Activated CD8-positive, alpha-beta memory T cell treated with anti-CD3 and anti-CD28 coated beads for 36 hours (primary cell): Measurements from ENCODE around the gene UBAP1L. TPM values are rescaled to one million over a fixed set of nuclear protein-coding genes. Genes with fewer than 3 reads are reported as not detected.
"Not testable (repeated sequence)": the region's sequence is repeated elsewhere in the genome, so short reads cannot be mapped to it uniquely, and the experiment has no call there.

ENCODE experiments used
- CTCF ChIA-PET: fragments of 350-600 bp; sonication (Branson Sonifier 250); formaldehyde crosslinking; loops from one replicate; lab custom pipeline; 2021; ENCODE audit warnings: antibody characterized with exemption; lab: Charles Lee
- POLR2A ChIA-PET: fragments of 350-600 bp; sonication (Branson Sonifier 250); formaldehyde crosslinking; loops from one replicate; lab custom pipeline; 2021; ENCODE audit warnings: antibody characterized with exemption; lab: Charles Lee
- total RNA-seq, 2 experiments: library from RNA; stranded (reverse); gene quantifications; one replicate each; pipeline ENCODE4 v1.2.3, GENCODE V29; 2021

UBAP1L gene
- total RNA-seq, 2 experiments from 2014 or later, result 2.8 to 2.9 TPM

DNA sequence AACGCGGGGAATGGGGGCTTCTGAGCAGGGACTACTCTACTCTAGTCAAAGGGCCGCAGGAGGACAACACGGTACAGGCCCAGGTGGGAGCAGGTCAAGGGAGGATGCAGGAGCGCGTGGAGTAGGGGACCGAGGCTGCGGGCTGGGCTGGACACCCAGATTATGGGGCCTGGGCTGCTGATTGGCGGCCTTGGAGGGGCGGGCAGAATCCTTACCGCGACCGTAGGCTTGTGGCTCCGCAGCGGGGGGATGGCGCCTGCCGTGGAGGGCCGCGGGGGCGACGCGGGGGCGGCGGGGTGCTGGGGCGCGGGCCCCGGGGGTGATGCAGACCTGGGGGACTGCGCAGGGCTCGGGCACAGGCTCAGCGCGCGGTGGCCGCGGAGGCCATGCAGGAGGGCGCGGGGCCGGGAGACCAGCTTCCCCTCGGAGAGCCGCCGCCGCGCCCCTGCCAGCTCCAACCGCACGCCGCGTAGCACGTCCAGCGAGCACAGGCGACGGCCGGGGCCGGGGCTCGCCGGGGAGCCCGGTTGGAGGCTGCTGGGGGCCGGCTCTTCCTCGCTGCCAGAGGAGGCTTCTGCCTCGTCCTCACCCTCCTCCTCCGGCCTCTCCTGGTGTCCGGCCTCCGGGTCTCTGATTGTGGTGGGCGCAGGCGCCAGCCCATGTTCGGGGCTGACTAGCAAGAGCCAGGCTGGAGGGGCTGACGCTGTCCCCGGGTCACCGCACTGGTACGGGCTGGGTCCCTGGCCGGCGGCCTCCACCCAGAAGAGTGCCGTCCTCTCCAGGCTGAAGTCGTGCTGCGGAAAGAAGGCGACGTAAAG, 12.9 kb downstream of the UBAP1L start:
- POLR2A ChIA-PET, result interaction anchor here (0.5 kb wide), 1 partner anchor 1170 kb away, joined by 5 read pairs; no protein-coding TSS in a partner anchor
- CTCF ChIA-PET, result interaction anchor here (0.6 to 2.1 kb wide), 8 partner anchors 12 to 370 kb away, joined by 3 to 15 read pairs (median 4); partner anchors contain the start of gene UBAP1L

DNA sequence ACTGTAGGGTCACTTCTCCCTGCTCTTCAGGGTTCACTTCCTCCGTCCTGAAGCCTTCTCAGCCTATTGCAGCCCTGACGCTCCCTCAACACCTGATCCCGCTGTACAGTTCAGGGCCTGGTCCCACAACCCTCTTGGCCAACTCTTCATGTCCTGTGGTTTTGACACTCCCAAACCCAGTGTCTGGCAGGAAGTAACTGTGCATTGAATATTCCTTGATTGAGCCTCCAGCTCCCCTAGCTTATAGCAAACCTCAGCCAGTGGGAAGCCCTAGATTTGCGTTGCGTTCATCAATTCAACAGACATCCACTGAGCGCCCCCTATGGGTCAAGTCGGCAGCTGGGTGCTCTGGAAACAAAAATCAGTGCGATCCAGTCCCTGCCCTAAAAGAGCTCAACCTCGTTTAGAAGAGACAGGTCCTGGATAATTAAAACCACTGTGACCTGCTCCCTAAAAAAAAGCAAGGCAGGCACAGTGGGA, 13.5 kb downstream of the UBAP1L start:
- POLR2A ChIA-PET, result interaction anchor here (0.5 kb wide), 1 partner anchor 1170 kb away, joined by 5 read pairs; no protein-coding TSS in a partner anchor
- CTCF ChIA-PET, result interaction anchor here (0.6 to 2.1 kb wide), 9 partner anchors 13 to 369 kb away, joined by 3 to 15 read pairs (median 4); partner anchors contain the start of gene UBAP1L

DNA sequence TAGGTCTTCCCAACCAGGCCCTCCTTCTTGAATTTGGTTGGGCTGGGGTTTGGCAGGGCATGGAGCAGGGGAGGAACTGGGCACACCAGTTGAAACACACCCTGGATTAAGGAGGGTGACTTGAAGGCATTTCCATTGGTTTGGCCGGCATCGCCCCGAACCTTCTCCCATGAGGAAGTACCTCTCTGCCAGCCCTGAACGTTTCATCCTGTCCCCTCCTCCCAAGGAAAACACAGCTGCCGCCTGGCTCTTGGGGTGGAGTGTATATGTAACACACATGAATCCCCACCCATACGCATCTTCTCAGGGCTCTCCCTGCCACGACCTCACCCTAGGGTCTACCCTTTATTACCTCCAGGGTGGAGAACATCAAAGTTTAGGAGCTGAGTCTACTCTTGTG, 14.6 kb downstream of the UBAP1L start:
- POLR2A ChIA-PET, result no interaction called here
- CTCF ChIA-PET, result interaction anchor here (1.3 to 2.1 kb wide), 4 partner anchors 14 to 64 kb away, joined by 3 to 15 read pairs (median 5); partner anchors contain the start of gene UBAP1L

DNA sequence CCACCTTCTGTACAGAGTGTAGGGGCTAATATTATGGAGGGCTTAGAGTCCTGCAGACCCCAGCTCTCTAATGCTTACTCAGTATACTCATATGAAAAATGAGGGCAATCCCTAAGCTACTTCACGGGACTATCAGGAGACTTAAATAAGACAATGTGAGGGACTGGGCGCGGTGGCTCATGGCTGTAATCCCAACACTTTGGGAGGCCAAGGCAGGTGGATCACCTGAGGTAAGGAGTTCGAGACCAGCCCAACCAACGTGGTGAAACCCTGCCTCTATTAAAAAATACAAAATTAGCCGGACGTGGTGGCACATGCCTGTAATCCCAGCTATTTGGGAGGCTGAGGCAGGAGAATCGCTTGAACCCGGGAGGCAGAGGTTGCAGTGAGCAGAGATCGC, 15.2 kb downstream of the UBAP1L start:
- POLR2A ChIA-PET, result not testable (repeated sequence)
- CTCF ChIA-PET, result interaction anchor here (0.7 to 2.1 kb wide), 2 partner anchors 45 to 69 kb away, joined by 3 to 15 read pairs; no protein-coding TSS in a partner anchor

DNA sequence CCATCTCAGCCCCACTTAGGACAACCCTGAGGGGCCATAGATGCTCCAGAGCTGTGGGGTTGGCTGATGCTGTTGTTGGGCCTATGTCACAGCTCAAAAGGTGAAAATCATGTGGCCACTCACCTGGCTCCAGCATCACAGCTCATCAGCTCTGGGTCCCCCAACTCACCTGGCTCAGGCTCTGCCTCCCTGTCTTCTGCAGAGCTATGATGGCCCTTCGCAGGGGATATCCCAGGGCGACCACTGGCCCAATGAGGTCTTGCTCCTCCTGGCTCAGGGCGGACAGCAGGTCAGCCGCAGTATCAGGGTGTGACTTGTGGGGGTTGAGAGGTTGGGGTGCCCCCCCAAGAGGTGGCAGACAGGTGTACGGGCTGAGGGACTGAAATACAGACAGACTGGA, 15.7 kb downstream of the UBAP1L start:
- ChIA-PET POLR2A (no interaction called here), CTCF (interaction anchor here (0.7 kb wide), 1 partner anchor 69 kb away, joined by 3 read pairs; no protein-coding TSS in a partner anchor)

DNA sequence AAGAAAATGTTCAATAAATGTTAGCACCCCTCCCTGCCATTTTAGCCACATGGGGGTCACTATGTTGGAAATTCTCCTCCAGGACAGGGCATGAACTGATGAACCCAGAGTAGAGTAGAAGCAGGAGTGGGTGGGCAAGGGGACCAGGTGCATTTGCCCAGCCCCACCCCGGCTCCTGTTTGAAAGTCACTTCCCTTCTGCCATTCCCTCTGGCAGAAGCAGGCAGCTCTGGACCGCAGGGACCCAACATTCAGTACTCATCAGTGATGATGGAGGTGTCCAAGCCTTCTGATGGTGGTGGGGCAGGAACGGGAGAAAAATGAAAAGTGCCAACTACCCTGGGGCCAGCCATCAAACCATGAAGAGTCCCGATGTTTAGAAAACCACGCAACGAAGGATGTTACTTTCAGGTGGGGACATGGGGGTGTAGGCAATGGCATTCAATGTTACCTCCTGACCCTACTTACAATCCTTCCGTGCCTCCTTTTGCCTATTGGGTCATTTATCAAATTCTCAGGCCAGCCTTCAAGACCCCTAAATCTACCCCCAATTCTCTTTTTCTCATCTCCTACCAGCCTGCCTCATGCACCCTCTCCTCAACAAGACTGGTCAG, 17.2 kb downstream of the UBAP1L start:
- ChIA-PET CTCF (no interaction called here), POLR2A (no interaction called here)

DNA sequence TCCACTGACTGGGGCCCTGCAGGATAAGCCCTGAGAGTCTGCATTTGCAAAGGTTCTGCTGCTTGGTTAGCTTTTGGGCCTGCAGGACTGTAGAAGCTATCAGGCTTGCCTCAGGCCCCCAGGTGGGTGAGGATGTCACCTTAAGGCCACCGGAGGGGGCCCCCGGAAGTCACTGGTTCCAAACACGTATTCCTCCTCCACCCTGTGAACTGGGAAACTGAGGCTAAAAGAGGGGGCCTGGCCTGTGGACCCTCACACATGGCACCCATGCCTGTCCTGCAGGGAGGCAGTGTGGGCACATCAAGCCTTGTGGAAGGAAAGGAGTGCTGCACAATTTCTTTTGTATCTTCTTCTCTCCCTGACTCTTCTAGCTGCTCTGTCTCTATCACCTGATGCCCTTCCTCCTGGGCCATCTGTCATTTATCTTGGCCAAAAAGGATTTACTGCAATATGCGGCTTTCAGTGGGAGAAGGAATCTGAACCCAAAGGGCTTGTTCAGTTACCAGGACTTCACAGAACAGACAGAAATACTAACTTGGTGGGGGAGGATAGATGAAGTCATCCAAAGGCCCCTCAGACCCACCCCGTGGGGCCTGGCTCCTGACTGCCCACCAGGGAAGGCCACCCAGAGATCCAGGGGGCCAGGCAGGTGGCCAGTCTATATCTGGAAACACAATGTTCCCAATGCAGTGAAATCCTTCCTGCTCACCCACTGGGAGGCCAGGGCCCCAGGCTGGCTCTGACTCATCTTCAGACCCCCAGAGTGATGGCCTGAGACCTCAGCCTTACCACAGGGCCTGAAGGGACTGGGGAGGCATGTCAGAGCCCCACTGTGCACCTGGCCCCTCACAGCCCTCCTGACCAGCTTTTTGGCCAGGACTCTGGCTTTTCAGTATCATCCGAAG, 18.3 kb downstream of the UBAP1L start:
- ChIA-PET POLR2A (no interaction called here), CTCF (no interaction called here)

DNA sequence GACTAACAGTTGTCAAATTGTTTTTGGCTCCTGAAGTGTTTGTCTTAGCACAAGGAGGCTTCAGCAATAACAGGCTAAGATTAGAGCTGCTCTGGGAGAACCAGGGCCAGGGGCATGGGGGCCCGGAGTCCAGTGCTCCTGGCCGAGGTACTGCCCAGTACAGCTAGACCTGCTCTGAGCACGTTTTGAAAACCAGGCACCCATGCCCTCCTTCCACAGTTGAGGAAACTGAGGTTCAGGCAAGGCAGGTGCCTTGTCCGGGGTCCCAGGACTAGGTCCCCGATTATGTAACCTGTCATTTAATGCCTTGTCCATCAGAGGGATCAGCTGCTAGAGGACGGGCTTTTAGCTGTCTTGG, 19.3 kb downstream of the UBAP1L start:
- ChIA-PET CTCF (no interaction called here), POLR2A (no interaction called here)

DNA sequence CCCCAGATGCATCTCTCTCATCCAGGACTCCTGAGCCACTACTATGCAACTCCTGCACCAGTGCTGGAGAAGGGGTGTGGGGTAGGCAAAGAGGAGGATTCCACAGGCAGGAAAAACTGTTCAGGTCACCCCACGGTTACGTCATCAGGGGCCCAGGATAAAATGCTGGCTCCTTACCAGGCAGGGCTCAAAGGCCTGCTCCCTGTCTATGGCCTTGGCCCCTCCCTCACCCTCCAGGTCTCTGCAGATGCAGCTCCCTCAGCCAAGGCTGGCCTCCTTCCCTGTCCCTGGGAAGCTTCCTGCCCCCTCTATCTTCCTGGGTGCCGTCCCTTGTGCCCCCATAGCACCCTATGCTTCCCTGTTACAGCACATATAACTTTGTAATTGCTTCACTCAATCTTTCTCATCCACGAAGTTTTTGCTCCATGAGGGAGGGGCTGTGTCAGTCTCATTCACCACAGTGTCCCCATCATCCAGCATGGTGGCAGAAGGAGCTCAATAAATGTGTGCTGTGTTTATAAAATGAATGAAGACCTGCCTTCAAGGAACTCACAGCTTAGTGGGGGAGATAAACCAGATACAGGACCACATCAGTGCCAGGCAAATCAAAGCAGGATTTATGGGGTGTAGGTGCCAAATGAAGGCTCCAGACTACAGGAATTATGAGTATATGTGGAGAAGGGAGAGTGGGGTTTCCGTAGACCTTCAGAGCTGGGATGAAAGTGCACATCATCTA, 19.8 kb downstream of the UBAP1L start:
- ChIA-PET CTCF (no interaction called here), POLR2A (no interaction called here)

DNA sequence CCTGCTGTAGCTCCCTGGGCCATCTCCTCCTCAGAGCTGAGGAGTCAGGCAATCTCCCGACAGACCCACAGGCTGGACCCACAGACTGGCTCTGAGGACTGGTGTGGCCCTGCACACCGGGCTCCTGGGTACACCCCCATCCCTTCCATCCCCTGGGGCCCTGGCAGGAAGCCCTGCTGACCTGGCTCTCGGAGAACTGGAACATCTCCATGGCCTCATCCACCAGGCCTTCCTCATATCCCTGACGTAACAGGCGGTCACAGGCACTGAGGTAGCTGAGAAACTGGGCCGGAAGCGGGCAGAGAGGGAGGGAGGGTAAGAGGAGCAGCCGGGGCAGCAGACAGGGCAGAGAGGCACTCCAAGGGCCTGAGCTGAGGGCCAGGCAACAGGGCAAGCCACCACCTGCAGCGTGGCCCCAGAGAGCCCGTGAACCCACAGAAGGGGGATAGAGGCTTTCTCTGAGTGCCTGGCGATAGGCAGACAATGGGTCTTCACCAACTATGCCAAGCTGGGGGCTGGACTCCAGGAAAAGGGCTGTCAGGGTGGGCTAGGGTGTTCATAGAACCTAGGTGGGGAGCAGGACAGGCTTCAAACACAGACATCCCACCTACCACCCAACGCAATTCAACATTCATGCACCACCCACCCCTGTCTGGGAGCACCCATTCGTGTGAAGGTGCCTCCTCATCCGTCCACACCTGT, 20.6 kb downstream of the UBAP1L start:
- ChIA-PET POLR2A (no interaction called here), CTCF (no interaction called here)

DNA sequence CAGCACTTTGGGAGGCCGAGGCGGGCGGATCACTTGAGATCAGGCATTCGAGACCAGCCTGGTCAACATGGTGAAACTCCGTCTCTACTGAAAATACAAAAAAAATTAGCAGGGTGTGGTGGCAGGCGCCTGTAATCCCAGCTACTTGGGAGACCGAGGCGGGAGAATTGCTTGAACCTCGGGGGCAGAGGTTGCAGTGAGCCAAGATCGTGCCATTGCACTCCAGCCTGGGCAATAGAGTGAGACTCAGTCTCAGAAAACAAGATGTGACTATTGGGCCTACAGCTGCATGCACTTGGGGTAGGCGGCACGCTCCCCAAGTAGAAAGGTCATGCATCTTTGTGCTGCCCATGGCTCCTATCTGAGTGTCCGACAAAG, 21.2 kb downstream of the UBAP1L start:
- POLR2A ChIA-PET, CTCF ChIA-PET: not testable (repeated sequence)

DNA sequence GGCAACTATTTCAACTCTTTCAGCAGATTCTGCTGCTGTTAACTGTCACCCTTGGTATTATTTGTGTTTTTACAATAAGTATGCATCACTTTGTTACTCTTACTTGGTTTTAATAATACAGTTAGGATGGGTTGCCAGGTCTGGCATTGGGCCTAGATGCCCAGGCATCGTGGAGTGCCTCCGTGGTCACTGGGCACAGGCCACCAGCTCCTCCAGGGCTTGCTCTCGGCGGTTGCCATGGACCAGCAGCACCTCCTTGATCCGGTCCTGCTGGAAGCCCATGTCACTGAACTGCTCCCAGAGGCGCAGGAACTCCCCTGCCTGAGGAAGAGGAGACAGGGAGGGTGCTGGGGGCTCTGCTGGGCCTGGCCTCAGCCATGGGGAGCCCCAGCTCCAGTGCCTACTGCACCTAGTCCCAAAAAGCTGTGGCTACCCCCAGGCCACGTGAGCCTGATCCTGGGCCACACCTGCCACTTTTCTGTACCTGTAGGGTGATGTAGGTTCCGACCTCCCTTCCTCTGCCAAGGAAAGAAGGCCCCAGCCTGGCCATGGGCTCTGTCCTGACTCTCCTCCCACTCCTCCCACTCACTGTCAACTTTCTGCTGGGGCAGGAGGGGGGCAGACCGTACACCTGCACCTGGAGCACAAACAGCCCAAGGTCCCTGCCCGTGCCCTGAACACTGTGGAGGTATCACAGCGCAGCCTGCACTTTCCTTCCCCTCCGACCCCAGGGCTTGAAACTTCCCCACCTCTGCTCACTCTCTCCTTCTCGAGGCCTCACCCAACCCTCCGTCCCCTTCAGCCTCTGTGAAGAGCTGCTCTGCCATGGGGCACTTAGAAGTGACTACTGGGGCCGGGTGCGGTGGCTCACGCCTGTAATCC, 21.8 kb downstream of the UBAP1L start:
- CTCF ChIA-PET, result no interaction called here

DNA sequence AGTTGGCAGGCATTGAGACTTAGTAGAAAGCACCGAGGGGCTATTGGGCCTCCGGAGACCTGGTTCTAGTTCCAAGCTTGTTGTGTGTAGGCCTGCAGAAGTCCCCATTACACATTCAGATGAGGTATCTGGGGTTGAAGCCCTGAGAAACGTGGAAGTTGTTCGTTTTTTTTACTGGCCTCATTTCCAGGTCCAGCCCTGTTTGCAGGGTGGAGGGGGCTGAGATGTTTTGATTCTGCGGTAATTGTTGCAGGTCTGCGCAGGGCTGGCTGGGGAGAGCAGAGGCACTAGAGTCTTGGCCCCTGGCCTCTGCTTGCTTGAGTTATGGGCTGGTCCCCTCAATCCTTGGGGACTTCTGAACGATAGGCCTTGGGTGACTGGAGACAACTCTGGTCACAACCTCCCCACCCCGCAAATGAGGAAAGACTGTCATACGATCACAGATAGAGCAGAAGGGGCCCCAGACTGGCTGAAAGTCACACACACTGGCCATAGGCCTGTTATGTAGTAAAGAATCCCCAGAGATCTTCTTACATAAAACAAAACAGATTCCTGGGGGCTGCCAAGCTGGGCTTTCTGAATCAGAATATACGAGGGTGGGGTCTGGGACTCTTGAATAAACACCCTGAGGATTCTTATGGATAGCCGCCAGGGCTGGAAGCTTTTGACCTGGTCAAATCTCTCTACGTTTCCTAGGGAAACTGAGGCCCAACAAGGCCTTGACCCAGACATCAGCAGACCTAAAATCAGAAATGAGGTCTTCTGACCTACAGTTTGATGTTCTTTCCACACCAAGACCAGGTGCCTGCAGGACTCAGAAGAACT, 22.8 kb downstream of the UBAP1L start:
- ChIA-PET POLR2A (no interaction called here), CTCF (no interaction called here)

More for the DNA sequence above, 21.8 kb downstream of the UBAP1L start:
- POLR2A ChIA-PET, result no interaction called here

DNA sequence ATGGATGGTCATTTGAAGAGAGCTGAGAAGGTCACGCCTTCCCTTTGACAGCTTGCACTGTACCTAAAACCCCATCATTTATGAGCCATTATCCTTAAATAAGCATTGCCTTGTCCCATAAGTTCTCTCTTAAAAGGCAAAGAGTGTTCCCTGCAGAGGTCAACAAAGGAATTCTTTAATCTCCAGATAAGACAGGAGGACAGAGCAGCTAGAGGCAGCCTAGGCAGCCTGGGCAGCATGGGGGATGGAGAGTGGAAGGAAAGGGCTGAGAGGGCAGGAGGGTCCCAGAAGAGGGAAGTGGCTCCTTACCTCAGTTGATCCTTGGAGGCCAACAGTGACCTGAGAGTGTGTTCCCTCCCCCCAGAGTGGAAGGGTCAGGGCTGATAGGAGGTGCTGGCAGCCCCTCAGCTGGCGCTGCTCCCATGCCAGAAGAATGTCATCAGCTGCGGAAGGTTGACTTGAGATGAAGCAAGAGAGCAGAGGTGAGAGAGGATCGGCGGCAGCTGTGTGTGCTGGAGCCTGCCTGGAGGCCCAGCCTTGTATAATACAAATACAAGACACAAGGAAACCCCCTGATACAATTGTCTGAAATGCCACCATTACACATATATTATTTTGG, 25.7 kb downstream of the UBAP1L start:
- ChIA-PET POLR2A (no interaction called here), CTCF (no interaction called here)

DNA sequence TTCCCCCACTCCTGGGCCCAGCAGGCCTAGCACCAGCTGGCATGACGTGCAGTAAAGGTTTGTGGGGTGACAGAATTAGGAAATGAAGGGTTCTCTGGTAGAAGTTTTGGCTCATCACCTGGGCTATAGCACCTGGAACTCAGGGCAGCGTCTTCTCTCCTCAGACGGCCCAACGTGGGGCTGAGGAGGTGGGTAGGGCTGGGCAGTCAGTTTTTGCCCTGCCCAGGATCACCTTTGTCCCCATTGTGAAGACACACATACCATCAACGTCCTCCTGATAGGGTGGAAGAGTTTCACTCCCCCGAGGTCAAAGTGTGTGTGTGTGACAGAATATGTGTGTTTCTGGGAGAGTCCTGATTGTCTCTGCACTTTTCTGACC, 26.4 kb downstream of the UBAP1L start:
- ChIA-PET CTCF (no interaction called here), POLR2A (no interaction called here)
